GM19397 (cell line): ENCODE data around the gene KCNK16.
A peak's percentile ranks its signal among the peaks of the same experiment; 100 is the strongest.

Experiments used
- ATAC-seq: cut with Tn5 transposase; IDR thresholded peaks from one replicate; pipeline ENCODE4 v1.9.1; 2021; ENCODE audit warnings: mild to moderate bottlenecking, moderate library complexity; ENCODE audit not compliant: unreplicated experiment

Gene KCNK16

GRCh38 chr6:39322306-39322850 lies at the start of gene KCNK16:
TSS of gene KCNK16 (minus strand) at chr6:39322702. CDS start at chr6:39322540, 162 bp downstream.
- ATAC-seq, result no peak

GRCh38 chr6:39370390-39370789 lies 47.9 kb upstream of the KCNK16 start:
- no peak for ATAC-seq

GRCh38 chr6:39369987-39370386 lies 47.5 kb upstream of the KCNK16 start:
- no peak for ATAC-seq

- no peak for ATAC-seq
Measured at GRCh38 chr6:39367700-39368099, 45.2 kb upstream of the KCNK16 start.

- ATAC-seq, result no peak
Measured at GRCh38 chr6:39366931-39367618, 44.6 kb upstream of the KCNK16 start.

GRCh38 chr6:39365281-39366074 lies 43.0 kb upstream of the KCNK16 start:
- no peak for ATAC-seq

GRCh38 chr6:39363280-39363679 lies 40.8 kb upstream of the KCNK16 start:
- no peak for ATAC-seq

- no peak for ATAC-seq
Measured at GRCh38 chr6:39362487-39362865, 40.0 kb upstream of the KCNK16 start.

GRCh38 chr6:39361657-39362486 lies 39.4 kb upstream of the KCNK16 start:
- peak; percentile 60 for ATAC-seq

GRCh38 chr6:39360378-39360777 lies 37.9 kb upstream of the KCNK16 start:
- no peak for ATAC-seq

- ATAC-seq, result no peak
Measured at GRCh38 chr6:39357998-39358686, 35.6 kb upstream of the KCNK16 start.

GRCh38 chr6:39353698-39354315 lies 31.3 kb upstream of the KCNK16 start:
- no peak for ATAC-seq

GRCh38 chr6:39350723-39351505 lies 28.4 kb upstream of the KCNK16 start:
- no peak for ATAC-seq

GRCh38 chr6:39348740-39349139 lies 26.2 kb upstream of the KCNK16 start:
- ATAC-seq, result no peak

- no peak for ATAC-seq
Measured at GRCh38 chr6:39347906-39348585, 25.5 kb upstream of the KCNK16 start.

- ATAC-seq, result no peak
Measured at GRCh38 chr6:39347206-39347605, 24.7 kb upstream of the KCNK16 start.

- no peak for ATAC-seq
Measured at GRCh38 chr6:39344821-39345280, 22.3 kb upstream of the KCNK16 start.

GRCh38 chr6:39343396-39343870 lies 20.9 kb upstream of the KCNK16 start:
- ATAC-seq, result no peak
